Prostate gland (tissue), 2 donors: Measurements from ENCODE around the gene LRRC4C. TPM values are rescaled to one million over a fixed set of nuclear protein-coding genes. Genes with fewer than 3 reads are reported as not detected.
"Not testable (repeated sequence)": the region's sequence is repeated elsewhere in the genome, so short reads cannot be mapped to it uniquely, and the experiment has no call there.

Experiments used
- DNase-seq: peaks from one replicate; pipeline ENCODE4 v3.0.0-alpha.2; 2019; ENCODE audit warnings: low spot score
- H3K27ac ChIP-seq, 2 donors: fragments of 200-600 bp; sonication (generic); 2 replicates each; pipeline ENCODE4 v1.5.1; 2017 to 2019
- H3K27me3 ChIP-seq: fragments of 200-600 bp; sonication (generic); replicated peaks from 2 replicates; pipeline ENCODE4 v1.5.1; 2019; ENCODE audit not compliant: insufficient read depth
- H3K36me3 ChIP-seq, 2 donors: fragments of 200-600 bp; sonication (generic); 1 replicate in 1 of 2; 2 replicates in 1 of 2; pipeline versions ENCODE4 v1.5.1 to v1.8.1; 2017 to 2019
- H3K4me1 ChIP-seq: fragments of 200-600 bp; sonication (generic); replicated peaks from 2 replicates; pipeline ENCODE4 v1.5.1; 2019
- H3K4me3 ChIP-seq, 2 donors: fragments of 200-600 bp; sonication (generic); 2 replicates each; pipeline ENCODE4 v1.5.1; 2017 to 2019
- H3K9me3 ChIP-seq: fragments of 200-600 bp; sonication (generic); 2 replicates; pipeline ENCODE4 v1.5.1; 2017
- CTCF ChIP-seq, 4 experiments: fragments of 200-600 bp in 2 of 4; fragments of 450-650 bp in 2 of 4; sonication (generic) in 2 of 4; IDR thresholded peaks; 1 replicate in 3 of 4; 2 replicates in 1 of 4; pipeline ENCODE4 v1.5.1; 2016 to 2019; ENCODE audit warnings: antibody characterized with exemption in 4 of 4, mild to moderate bottlenecking in 2 of 4, moderate library complexity in 2 of 4
- POLR2A ChIP-seq: fragments of 450-650 bp; IDR thresholded peaks from one replicate; pipeline ENCODE4 v1.6.1; 2016; ENCODE audit warnings: antibody characterized with exemption, mild to moderate bottlenecking
- POLR2AphosphoS5 ChIP-seq: sonication (generic); formaldehyde crosslinking; IDR thresholded peaks from one replicate; pipeline ENCODE4 v1.6.1; 2017; ENCODE audit warnings: antibody characterized with exemption
- WGBS: methylation state at CpG from one replicate; pipeline ENCODE4 v1.1.5; 2018; 5-methylcytosine and 5-hydroxymethylcytosine counted together
- intact Hi-C: fragments of 100-400 bp; cut with DNase I; formaldehyde crosslinking; loops from one replicate; pipeline ENCODE4 v1.14.2; 2022
- total RNA-seq, 2 donors: library from RNA; depleted of rRNA; stranded (reverse); fragments of >200 nt; gene quantifications; one replicate each; pipeline ENCODE4 v1.1.0, GENCODE V29; 2016

Gene LRRC4C
- total RNA-seq, 2 donors from 2014 or later, result 0.28 TPM; not detected in 1

- H3K36me3 ChIP-seq, result no peaks in the 10 kb centered on the region
- WGBS, result 64% methylated on average over 1 of the region's 1 CpG
- TF ChIP-seq POLR2A (no peak), CTCF (IDR thresholded peaks at IDR 0.05) (no peak), POLR2AphosphoS5 (no peak)
- H3K27ac ChIP-seq, result no peak overlapping the region
- intact Hi-C loops, result no loop called here
- no peak for DNase-seq
- H3K27me3 ChIP-seq, result no peaks in the 10 kb centered on the region
- no peaks in the 10 kb centered on the region for H3K9me3 ChIP-seq
- H3K4me3 ChIP-seq, result no peak overlapping the region
- H3K4me1 ChIP-seq, result no peaks in the 10 kb centered on the region
Observed at GRCh38 chr11:40542821-40543220, 916.6 kb downstream of the LRRC4C start.

- Histone ChIP-seq H3K4me1 (no peaks in the 10 kb centered on the region), H3K27ac (no peak overlapping the region), H3K9me3 (no peaks in the 10 kb centered on the region), H3K27me3 (no peaks in the 10 kb centered on the region), H3K4me3 (no peak overlapping the region), H3K36me3 (no peaks in the 10 kb centered on the region)
- WGBS, result 46% methylated on average over 3 of the region's 3 CpGs
- TF ChIP-seq POLR2AphosphoS5, result no peak
- intact Hi-C loops, result no loop called here
- no peak for DNase-seq
Observed at GRCh38 chr11:40537734-40538133, 921.7 kb downstream of the LRRC4C start.

- H3K9me3 ChIP-seq, H3K36me3 ChIP-seq, H3K4me3 ChIP-seq, H3K4me1 ChIP-seq, DNase-seq, H3K27ac ChIP-seq, intact Hi-C loops, H3K27me3 ChIP-seq: not testable (repeated sequence)
- 82% methylated on average over 6 of the region's 6 CpGs for WGBS
Observed at GRCh38 chr11:40522080-40522479, 937.4 kb downstream of the LRRC4C start.

- no peaks in the 10 kb centered on the region for H3K27me3 ChIP-seq
- no peaks in the 10 kb centered on the region for H3K9me3 ChIP-seq
- H3K4me1 ChIP-seq, result no peaks in the 10 kb centered on the region
- H3K27ac ChIP-seq, result no peak overlapping the region
- no peak for TF ChIP-seq CTCF (IDR thresholded peaks at IDR 0.05)
- no peak for TF ChIP-seq POLR2A
- no peak for TF ChIP-seq POLR2AphosphoS5
- no peak for DNase-seq
- no peak overlapping the region for H3K4me3 ChIP-seq
- no peaks in the 10 kb centered on the region for H3K36me3 ChIP-seq
- intact Hi-C loops, result no loop called here
- 90% methylated on average over 3 of the region's 3 CpGs for WGBS
Observed at GRCh38 chr11:40517122-40517521, 942.3 kb downstream of the LRRC4C start.

GRCh38 chr11:40514124-40514523 lies 945.3 kb downstream of the LRRC4C start:
- no peak for TF ChIP-seq POLR2A
- TF ChIP-seq CTCF (IDR thresholded peaks at IDR 0.05), result no peak
- no peak for TF ChIP-seq POLR2AphosphoS5

GRCh38 chr11:40513281-40513680 lies 946.2 kb downstream of the LRRC4C start:
- Histone ChIP-seq H3K4me3 (no peak overlapping the region), H3K27me3 (no peaks in the 10 kb centered on the region), H3K27ac (no peak overlapping the region), H3K4me1 (no peaks in the 10 kb centered on the region), H3K36me3 (no peaks in the 10 kb centered on the region), H3K9me3 (no peaks in the 10 kb centered on the region)
- DNase-seq, result no peak
- intact Hi-C loops, result no loop called here
- TF ChIP-seq POLR2AphosphoS5, result no peak
- no peak for TF ChIP-seq CTCF (IDR thresholded peaks at IDR 0.05)
- TF ChIP-seq POLR2A, result no peak

More at GRCh38 chr11:40514124-40514523, 945.3 kb downstream of the LRRC4C start:
- no peaks in the 10 kb centered on the region for H3K27me3 ChIP-seq
- intact Hi-C loops, result no loop called here
- no peak for DNase-seq
- H3K27ac ChIP-seq, result no peak overlapping the region
- no peak overlapping the region for H3K4me3 ChIP-seq
- 37% methylated on average over 1 of the region's 1 CpG for WGBS
- no peaks in the 10 kb centered on the region for H3K9me3 ChIP-seq
- no peaks in the 10 kb centered on the region for H3K36me3 ChIP-seq
- no peaks in the 10 kb centered on the region for H3K4me1 ChIP-seq
